NCI-H446 treated with DMSO at 0.1 percent for 48 hours (cell line): ENCODE data around the gene WDR1.
A peak's percentile ranks its signal among the peaks of the same experiment; 100 is the strongest.

Experiments
- DNase-seq: peaks from one replicate; lab custom pipeline; 2025; lab: John Stamatoyannopoulos, UW

Gene WDR1

DNA sequence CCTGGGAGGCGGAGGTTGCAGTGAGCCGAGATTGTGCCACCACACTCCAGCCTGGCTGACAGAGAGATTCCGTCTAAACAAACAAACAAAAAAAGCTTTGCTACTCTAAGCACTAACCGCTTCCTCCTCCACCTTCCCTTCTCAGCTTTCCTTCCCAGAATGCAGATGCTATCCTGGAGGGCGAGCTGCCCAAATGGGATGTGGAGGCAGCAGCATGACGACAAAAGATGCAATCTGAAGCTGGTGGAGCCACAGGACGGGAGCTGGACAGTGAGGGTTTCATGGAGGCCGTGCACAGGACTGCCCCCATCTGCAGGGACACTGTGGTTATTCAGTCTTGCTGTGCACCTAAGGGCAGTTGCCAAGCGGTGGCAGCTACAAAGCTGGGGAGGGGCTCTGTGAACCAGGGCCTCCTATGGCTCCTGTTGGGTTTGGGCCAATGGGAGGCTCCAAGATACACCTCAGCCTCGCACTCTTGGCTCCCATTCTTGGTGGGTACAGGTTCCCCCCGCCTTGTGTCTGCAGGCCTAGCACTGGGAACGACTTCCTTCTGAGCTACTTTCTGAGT is 47.4 kb downstream of the WDR1 start:
- no peak for DNase-seq

DNA sequence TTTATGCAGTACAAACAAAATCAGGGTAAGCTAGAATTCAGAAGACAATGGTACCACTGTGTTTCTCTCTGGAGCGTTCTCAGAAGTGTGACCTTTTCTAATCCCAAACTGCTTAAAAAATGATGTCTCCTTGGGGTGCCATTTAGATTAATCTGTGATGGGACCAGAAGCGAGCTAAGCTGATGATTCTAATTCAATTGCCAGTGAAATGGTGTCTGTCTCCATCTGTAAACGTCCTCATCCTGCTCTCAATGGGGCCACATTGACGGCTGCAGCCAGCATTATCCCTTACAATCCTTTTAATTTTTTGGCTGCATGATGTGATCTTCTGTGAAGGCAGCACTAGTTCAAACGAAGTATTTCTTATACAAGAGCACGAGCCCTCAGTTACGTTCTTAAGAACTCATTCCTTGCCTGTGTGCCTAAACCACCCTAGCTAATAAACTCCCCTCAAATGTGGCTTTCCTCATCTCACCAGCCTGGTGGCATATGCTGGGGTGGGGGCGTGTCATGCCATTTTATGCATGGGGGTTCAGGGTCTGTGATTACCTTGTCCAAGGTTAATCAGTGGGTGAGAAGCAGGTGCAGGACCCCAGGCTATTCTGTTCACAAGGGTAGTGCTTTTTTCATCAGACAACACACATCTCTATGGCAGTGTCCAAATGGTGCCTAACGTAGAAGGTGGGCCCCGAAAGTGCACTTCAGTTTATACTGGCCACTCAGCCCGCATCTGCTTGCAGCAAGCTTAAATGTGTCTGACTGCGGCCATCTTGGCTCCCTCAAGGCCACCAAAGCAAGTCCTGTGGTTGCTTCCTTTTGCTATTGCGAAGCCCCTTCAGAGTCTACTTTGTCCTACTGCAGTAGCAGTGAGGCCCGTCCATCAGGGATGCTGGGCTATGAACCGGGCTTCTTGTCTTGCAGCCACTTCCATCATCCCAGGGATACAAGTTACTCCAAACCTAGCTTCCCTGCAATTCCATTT is 49.6 kb downstream of the WDR1 start:
- no peak for DNase-seq

DNA sequence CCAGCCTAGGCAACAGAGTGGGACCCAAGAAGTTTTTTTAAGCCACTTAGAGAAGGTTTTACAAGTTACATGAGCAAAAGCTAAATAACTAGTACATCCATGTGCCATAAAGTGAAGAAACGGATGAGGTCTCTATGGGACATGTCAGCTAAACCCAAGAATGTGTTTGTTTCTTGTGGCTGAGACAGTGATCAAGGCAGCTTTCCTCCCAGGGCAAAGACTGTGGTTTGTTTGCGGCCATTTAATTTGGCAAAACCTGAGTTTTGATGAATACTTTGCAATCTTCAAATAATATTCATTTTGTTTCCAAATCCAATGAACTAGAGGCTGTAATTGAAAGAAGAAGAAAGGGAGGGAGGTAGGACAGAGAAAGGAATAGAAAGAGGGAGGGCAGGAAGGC is 50.4 kb downstream of the WDR1 start:
- no peak for DNase-seq

DNA sequence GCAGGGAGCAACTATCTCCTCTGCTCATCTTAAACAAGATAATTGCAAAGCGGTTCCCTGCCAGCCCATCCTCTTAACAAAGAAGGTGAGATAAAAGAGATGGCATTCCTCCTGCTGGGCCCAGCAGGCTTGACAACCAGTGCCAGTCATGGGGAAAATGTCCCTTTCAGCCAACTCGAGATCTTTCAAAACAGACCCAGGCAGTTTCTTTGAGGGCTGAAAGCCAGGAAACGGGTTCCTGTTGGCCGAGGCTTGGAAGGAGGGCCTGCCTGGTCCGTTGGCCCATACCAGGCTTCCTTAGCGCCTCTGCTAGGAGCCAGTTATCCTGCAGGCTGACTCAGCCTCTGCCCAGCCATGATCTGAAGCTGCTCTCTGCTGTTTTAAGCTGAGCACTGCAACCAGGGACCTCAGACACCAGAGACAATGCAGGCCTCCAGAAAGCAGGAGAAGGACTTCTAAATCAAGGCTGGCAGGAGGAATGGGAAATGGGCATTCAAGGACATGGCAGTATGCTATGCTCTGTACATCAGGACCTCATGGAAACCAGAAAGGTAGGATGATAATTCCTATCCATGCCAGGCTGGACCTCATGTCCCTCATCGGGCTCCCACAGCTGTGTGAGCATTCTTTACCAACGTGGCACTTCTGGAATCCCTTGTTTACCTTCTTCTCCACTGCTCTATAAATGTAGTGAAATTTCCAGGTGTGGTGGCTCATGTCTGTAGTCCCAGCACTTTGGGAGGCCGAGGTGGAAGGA is 52.9 kb downstream of the WDR1 start:
- peak; percentile 46 for DNase-seq

DNA sequence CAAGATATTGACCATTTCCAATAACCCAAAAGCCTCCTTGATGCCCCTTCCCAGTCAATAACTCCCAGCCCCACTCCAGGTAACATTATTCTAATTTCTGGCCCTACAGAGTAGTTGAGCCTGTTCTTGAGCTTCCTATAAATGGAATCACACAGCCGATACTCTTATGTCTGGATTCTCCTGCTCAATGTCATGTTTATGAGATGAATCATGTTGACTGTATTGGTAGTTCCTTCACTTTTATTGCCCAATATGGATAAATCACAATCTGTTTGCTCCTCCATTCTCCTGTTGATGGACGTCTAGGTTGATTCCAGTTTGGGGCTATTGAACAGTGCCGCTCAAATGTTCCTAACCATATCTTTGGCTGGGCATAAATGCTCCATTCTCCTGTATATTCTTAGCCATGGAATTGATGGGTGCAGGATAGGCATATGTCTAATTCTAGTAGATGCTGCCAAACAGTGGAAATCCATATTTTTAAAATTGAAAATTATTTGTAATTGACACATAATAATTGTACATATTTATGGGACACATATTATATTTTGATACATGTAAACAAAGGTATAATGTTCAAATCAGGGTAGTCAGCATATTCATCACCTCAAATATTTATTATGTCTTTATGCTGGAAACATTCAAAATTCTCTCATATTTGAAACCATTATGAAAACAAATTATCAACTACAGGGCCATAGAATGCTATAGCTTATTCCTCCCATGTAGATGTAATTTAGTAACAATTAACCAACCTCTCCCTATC is 54.8 kb downstream of the WDR1 start:
- no peak for DNase-seq

DNA sequence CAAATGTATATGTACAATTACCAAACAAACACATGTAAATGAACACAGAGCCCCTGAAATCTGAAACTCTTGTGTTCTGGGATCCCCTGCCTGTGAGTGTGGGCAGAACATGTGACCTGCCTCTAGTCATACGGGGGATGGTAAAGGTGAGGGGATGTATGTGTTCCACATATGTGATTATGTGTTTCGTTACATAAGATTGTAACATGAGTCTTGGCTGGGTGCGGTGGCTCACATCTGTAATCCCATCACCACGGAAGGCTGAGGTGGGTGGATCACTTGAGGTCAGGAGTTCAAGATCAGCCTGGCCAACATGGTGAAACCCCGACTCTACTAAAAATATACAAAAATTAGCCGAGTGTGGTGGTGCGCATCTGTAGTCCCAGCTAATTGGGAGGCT is 58.2 kb downstream of the WDR1 start:
- no peak for DNase-seq

DNA sequence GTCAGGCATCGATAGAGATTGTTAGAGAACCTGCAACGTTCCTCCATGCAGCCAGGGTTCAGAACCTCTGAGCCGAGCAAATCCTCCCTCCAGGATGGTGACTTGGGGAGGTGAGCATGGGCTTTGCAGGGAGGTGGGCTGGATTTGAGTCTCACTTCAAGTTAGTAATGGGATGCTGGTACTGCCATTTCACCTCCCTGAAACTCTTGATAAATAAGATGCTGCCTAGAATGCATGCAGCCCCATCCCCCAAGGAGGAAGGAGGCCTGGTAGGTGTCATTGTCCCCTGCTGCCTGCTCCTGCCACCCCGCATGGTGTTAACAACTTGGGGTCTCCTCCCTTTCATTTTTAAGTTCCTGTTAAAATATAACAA is 59.6 kb downstream of the WDR1 start:
- no peak for DNase-seq

DNA sequence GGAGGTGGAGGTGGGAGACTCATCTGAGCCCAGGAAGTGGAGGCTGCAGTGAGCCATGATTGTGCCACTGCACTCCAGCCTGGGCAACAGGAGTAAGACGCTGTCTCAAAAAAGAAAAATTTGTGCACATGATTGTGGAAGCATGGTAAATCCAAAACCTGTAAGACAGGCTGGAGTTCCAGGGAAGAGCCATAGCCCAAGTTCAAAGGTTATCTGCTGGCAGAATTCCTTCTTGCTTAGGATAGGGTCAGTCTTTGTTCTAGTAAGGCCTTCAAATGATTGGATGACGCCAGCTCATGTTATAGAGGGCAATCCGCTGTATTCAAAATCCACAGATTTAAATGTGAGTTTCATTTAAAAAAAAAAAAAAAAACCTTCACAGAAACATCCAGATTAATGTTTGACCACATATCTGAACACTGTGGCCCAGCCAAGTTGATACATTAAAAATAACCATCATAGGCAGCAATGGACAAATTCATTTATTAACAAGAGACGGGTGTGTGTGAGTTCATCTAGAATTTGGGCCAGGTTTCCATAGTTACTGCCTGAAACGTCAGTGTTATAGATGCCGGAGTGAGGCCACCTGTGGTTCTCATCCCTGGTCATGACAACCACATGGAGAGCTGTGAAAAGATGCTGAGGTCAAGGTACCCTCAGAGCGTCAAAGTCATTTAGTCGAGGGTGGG is 60.1 kb downstream of the WDR1 start:
- DNase-seq, result no peak

DNA sequence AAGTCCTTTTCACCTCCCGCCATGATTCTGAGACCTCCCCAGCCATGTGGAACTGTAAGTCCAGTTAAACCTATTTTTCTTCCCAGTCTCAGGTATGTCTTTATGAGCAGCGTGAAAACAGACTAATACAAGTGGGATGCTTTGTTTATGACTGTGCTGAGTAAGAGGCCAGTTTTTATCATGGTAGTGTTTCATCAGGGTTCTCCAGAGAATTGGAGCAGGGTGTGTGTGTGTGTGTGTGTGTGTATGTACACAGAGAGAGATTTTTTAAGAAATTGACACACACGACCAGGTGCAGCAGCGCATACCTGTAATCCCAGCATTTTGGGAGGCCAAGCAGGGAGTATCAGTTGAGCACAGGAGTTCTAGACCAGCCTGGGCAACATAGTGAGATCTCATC is 60.7 kb downstream of the WDR1 start:
- DNase-seq, result no peak

DNA sequence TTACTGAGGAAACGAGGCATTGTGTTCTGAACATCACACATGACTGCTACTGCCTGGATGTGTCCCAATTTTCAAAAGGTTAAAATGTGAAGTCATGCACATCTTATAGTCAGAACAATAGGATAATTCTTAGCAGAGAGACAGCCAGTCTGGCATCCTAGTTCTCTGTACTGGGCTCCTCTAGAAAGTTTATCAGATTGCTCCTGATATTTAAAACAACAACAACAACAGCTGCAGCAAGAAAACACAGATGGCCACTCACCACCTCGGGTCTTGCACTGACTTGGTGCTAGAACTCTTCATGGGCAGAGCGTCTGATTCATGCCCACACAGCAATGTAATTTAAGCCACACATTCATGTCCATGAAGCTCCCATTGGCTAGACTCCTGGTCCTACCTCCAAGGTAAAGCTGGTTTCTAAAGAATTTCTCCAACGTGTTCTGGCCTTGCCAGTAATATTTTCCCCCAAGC is 62.0 kb downstream of the WDR1 start:
- no peak for DNase-seq

DNA sequence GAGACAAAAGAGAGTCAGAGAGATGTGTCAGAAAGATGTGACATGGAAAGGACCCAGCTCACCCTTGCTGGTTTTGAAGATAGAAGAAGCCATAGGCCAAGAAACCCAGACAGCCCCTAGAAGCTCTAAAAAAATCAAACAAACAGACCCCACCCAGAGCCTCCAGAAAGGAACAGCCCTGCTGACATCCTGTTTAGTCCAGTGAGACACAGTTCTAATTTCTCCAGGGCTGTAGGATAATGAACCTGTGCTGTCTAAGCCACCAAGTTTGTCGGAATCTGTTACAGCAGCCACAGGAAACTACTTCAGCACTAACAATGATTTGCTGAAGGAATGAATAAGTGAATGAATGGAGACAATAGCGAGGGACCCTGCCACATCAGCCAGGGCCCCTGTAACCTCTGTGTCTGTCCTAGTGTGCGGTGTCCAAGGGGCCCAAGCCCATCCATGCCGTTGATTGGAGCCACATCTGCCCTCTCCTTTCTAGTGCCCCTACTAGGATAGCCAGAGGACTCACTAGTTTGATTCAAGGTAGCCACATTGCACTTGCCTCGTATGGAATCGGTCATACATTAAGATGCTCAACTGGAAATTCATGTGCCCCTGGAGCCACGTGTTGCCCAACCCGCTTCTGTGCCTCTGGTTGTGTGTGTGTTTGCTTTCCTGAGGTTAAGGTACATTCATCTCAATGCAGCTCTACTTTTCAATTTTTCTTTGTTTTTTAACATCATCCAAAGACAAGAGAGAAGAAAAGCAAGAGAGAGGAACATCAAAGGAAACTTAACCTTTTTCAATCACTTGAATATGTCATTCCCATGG is 62.8 kb downstream of the WDR1 start:
- no peak for DNase-seq

DNA sequence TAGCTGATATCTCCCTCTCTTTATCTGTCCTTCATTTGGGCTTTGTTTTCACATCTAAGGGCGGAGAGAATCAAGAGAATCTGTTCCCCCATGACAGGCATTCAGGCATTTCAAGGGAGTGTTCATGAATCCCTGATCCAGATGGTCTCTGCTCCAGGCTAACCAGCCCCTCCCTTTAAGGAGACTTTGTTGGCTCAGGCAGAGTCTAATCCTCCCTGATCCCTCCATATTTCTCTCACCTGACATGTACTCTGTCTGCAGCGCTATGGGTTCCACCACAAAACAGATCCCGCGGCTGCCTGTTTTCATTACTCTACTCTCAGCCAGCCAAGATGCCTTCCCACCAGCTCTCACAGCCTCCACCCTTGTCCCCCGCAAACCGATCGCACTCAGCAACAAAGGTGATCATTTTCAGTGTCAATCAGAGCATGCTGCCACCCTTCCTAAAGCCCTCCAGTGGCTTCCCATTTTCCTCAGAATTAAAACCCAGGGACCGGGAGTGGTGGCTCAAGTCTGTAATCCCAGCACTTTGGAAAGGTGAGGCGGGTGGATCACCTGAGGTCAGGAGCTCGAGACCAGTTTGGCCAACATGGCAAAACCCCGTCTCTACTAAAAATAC is 65.0 kb downstream of the WDR1 start:
- DNase-seq, result no peak

DNA sequence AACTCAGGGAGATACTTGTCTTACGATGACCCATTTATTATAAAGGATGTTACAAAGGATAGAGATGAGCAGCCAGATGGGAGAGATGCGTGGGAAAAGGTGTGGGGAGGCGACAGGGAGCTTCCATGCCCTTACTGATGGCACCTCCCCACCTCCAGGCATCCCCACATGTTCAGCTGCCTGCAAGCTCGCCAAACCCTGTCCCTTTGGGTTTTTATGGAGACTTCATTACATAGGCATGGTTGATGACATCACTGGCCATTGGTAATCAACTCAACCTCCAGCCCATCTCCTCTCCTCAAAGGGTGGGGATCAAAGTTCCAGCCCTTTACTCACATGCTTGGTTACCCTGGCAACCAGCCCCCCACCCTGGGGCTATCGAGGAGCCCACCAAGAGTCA is 65.9 kb downstream of the WDR1 start:
- DNase-seq, result no peak

DNA sequence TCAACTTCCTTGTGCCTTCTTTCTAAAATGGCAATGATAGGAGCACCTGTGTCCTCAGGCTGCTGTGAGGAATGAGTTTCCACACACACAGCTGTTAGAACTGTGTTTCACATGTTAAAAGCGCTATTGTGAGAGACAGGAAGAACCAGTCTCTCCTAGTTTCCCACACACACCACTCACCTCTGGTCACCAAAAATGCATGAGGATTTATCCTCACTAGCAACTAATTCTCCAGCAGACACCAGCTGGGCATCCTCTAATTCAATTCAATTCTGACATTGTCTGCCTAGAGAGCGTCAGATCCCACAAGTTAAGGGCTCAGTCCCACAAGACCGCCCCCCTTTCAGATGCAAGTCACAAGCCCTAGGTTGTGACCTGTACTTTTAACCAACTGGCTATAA is 66.3 kb downstream of the WDR1 start:
- DNase-seq, result no peak

DNA sequence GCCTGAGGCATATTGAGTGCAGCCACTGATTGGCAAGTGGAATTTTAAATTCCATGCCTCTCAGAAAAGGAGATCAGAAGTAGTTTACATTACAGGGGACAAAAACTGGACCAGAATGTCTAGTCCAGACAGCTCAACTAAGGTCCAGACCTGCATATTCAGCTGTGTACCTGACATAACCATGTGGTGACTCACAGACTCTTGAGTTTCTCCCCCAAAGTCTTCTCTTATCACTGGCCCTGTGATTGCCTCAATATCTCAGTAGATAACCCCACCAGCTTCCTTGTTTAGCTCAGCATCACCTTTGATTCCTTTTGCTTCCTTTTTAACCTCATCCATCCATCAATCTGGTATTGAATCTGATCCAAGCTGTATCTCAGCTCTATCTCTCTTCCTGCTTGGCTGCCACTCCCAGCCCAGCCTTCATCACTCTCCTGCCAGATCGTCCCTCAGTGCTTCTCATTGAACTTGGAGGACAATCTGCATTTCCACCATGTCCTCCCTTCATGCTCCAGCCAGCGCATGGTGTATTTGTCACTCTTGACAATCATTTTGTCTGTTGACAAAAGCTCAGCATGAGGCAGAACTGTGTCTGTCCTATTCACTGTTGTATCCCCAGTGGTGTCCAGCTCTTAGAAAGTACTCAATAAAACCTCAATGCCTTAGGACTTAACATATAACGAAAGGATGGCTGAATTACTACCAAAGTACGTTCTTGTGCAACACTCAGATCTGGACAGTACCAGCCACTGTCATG is 67.5 kb downstream of the WDR1 start:
- DNase-seq, result no peak

DNA sequence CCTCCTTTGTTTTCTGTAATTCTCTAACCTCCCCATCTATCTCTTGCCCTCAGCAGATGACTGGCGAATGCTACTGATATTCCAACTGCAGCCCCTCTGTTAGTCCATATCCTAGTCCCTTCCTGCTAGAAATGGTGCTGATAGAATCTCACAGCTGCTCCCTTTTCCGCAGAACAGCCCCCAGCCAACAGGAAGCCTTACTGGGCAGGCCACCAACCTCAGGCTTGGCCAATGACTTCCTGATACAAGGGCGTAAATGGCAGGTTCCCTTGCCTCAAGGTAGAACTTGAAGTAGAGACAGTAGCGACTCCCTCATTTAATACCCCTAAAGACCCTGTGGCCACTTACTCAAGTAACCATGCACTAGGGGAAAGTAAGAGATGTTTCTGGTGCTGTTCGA is 68.6 kb downstream of the WDR1 start:
- DNase-seq, result no peak

DNA sequence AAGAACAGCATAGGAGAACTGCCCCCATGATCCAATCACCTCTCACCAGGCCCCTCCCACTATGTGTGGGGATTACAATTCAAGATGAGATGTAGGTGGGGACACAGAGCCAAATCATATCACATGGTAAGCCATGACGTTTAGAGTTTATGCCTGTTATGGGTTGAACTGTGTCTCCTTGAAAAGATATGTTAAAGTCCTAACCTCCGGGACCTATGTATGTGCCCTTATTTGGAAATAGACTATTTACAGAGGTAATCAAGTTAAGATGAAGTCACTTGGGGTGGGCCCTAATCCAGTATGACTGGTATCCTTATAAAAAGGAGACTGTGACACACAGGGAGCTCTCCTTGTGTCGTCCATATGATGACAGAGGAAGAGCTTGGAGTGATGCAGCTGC is 70.1 kb downstream of the WDR1 start:
- no peak for DNase-seq

DNA sequence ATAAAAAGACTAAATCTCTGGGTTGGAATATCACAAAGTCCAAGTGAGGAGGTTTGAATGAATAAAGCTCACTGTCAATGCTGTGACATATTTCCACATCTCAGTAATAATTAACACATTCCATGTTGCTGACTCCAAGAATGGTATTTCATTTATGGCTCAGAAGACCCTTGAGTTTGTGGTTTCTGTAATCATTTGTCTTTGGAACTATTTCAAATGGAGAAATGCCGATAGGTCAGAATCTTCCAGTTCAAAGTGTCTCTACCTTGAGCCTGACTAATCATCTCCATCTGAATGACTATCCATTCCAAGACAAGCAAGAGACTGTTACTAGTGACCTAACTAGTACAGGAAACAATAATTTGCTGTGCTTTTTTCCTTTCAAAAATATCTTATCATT is 71.1 kb downstream of the WDR1 start:
- DNase-seq, result no peak

DNA sequence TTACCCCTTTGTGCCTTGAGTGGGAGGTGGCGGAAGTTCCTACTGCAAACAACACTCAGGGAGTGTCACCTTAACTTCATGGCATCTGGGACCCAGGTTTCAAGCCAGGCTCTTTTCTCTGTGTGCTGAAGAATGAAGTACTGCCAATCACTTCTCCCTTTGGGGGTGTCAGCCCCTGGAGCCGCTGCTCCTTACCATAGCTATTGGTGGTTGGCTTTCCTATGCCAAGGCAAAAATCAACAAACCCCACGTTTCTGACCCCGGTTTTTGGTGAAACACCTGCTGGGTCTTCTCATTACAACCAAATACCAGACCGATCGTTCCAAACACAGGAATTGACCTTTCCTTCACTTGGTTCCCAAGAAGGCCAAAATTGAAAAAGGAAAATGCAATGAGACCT is 75.6 kb downstream of the WDR1 start:
- DNase-seq, result no peak
